HG03135 (cell line): Measurements from ENCODE around the gene WBP1.

ENCODE experiments used
- ATAC-seq: cut with Tn5 transposase; IDR thresholded peaks from one replicate; pipeline ENCODE4 v1.9.1; 2021; ENCODE audit warnings: mild to moderate bottlenecking, moderate library complexity; ENCODE audit not compliant: unreplicated experiment

WBP1 gene

GRCh38 chr2:74501335-74502071 is 43.3 kb downstream of the WBP1 start:
- ATAC-seq, result no peak

GRCh38 chr2:74502147-74502719 is 44.0 kb downstream of the WBP1 start:
- no peak for ATAC-seq

GRCh38 chr2:74502720-74503505 is 44.7 kb downstream of the WBP1 start:
- no peak for ATAC-seq

- no peak for ATAC-seq
Measured at GRCh38 chr2:74503506-74504475, 45.6 kb downstream of the WBP1 start.

GRCh38 chr2:74504591-74504990 is 46.4 kb downstream of the WBP1 start:
- ATAC-seq, result no peak

GRCh38 chr2:74505448-74506246 is 47.4 kb downstream of the WBP1 start:
- no peak for ATAC-seq

- peak; percentile 86 for ATAC-seq
Measured at GRCh38 chr2:74507145-74507925, 49.1 kb downstream of the WBP1 start, which contains the start of gene PCGF1. TSS of gene PCGF1 (minus strand) at chr2:74507695. CDS start at chr2:74507668, 27 bp downstream.

- ATAC-seq, result peak; percentile 10
Measured at GRCh38 chr2:74507926-74508520, 49.8 kb downstream of the WBP1 start.

GRCh38 chr2:74510272-74510671 is 52.0 kb downstream of the WBP1 start:
- no peak for ATAC-seq
